SKM-1 (cell line): Measurements from ENCODE around the gene SAGE1.
"Not testable (repeated sequence)": the region's sequence is repeated elsewhere in the genome, so short reads cannot be mapped to it uniquely, and the experiment has no call there.

ENCODE experiments used
- DNase-seq: peaks from one replicate; lab custom pipeline; 2025; ENCODE audit not compliant: unreplicated experiment; lab: John Stamatoyannopoulos, UW

Gene SAGE1

DNA sequence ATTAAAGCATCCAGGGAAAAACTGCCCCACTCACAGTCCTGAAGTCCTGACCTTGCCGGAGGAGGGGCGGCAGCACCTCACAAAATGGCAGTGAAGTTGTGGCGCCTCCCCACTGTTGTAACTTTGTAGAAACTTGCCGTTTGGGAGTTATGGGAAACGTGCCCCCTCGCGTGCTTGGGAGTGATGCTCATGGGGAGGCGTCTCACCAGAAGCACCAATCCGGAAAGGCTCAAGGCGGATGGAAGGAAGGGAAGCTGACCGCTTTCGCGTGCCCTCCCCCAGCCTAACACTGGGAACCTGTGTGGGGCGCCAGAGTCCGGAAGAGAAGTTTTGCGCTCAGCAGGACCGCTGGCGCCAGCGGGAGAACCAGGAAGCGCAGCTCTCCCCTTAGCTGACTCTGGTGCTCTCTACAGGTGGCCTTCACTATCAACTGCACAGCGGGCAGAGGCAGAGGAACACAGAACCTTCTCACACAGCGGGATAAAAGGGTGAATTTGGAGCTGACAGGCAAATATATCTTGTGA lies at the start of gene SAGE1, which contains the start of gene CT45A10:
SAGE1 (plus strand) TSS at position 423 of the 524 bp plus-strand sequence. CDS start 2,527 bp downstream, outside the sequence.
CT45A10 (minus strand) TSS at position 151 of the 524 bp plus-strand sequence. CDS start 8,100 bp downstream, outside the sequence.
- DNase-seq, result no peak

- not testable (repeated sequence) for DNase-seq
Measured at GRCh38 chrX:135854438-135854837, 39.1 kb upstream of the SAGE1 start, which contains the start of gene CT45A8. TSS of gene CT45A8 (minus strand) at chrX:135854538. CDS start at chrX:135850783, 3,755 bp downstream.

GRCh38 chrX:135871712-135872111 lies 21.8 kb upstream of the SAGE1 start, which contains the start of gene CT45A9:
TSS of gene CT45A9 (minus strand) at chrX:135871812. CDS start at chrX:135868061, 3,751 bp downstream.
- not testable (repeated sequence) for DNase-seq

DNA sequence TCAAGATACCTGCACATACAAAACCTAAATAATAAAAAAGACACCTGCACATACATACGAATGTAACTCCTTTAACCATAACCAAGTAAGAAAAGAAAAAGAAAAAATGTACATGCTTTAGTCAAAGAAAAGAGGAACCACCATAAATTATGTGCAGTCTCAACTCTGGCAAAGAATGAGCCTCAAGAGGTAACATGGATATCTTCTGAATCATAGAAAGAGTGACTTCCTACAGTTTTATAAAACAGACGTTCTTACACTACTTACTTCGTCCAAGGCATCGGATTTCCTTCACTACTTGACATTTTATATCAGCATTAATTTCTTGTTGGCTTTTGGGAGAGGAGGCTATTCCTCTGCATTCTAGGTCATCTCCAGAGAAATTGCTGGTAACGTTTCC lies 10.8 kb upstream of the SAGE1 start:
- not testable (repeated sequence) for DNase-seq

DNA sequence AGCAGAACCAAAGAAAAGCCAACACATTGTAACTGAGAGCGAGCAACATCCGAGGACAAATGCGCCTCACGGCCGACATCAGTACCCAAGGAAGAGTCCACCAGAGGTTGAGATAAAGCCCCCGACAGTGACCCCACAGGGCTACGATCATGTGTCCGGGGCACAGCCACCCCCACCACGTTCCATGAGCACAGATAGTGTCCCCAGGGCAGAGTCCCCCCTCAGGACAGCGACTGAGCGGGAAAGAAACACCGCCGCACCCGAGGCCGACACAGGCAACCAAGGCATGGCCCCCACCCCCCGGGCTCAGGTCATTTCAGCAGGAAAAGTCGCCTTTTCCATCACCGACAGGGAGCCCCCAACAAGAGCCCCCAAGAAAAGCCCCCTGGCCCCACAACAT lies 5.3 kb upstream of the SAGE1 start:
- DNase-seq, result not testable (repeated sequence)

GRCh38 chrX:135888976-135889375 lies 4.5 kb upstream of the SAGE1 start:
- not testable (repeated sequence) for DNase-seq

DNA sequence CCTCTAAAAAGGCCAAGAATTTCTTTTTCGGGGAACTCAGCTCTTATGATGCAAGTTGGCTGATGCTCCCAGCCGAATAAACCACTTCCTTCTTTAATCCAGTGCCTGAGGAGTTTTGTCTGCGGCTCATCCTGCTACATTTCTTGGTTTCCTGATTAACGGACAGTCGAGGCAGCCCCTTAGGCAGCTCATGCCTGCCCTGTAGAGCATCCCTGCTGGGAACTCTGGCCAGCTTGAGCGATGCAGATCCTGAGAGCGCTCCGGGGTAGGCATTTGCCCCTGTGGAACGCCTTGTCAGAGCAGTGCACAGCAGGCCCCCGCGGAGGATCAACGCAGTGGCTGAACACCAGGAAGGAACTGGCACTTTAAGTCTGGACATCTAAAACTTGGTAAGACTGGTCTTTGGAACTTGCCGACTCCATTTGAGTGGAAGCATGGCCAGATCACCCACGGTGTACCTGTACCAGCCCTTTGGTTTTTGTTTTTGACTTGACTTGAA lies 3.4 kb upstream of the SAGE1 start:
- DNase-seq, result no peak

DNA sequence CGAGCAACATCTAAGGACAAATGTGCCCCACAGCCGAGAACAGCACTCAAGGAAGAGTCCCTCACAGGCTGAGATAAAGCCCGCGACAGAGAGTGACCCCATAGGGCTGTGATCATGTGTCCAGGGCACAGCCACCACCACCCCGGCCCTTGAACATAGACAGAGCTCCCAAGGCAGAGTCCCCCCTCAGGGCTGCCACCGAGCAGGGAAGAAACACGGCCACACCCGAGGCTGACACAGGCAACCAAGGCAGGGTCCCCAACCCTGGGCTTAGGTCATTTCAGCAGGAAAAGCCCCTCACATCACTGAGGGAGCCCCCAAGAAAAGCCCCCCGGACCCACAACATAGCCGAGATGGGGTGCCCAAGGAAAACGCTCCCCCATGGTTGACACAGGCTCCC lies 735 bp upstream of the SAGE1 start:
- DNase-seq, result no peak

DNA sequence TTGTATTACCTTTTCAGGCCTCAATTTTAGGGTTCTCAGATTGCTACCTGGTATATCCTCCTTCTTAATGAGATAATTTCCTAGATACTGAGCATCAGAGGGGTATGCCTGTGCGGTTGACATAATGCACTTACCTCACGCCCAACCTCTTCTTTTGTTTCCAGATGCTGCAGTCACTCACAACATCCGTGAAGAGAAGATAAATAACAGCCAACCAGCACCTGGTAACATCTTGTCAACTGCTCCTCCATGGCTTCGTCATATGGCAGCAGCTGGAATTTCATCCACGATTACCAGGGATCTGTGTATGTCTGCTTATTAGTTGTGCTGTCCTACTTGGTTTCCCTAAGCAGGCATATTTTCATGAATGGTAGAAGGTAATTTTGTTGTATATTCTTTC lies 16.7 kb downstream of the SAGE1 start:
- DNase-seq, result no peak

- DNase-seq, result no peak
Measured at GRCh38 chrX:135914404-135914803, 20.9 kb downstream of the SAGE1 start.

DNA sequence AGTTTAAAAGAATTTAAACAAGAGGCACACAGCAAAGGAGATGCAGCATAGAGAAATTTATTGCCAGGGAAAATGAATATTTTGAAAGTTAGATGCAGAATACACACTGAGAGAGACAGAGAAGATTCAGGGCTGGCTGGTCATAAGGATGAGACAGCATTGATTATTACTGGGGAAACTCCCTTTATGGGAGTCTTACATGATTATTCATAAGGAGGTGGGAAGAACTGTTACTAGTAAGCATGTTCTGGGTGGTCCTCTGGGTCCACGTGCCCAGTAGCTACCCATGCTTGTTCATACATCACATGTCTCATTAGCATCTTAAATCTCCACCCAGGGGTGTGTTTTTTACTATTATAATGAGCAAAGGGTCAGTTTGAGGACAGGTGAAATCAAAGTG lies 27.0 kb downstream of the SAGE1 start:
- DNase-seq, result not testable (repeated sequence)

GRCh38 chrX:135923353-135923752 lies 29.8 kb downstream of the SAGE1 start:
- DNase-seq, result no peak

DNA sequence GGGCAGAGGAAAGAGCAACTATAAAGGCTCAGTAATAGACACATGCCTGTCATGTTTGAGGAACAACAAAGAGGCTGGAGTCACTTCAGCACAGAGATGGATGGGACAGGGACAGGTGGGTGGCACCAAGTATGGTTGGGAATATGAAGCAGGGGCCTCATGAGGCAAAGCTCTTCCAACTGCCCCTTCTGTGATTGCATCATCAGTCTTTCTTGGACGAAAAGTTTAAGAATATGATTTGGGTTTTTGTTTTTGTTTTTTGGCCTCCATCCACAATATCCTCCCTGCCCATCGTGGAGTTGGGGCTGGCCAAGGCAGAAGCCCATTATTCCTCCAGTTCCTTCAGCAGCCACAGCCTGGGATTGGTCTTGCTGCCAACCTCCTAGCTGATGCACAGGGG lies 34.4 kb downstream of the SAGE1 start:
- no peak for DNase-seq

GRCh38 chrX:135931644-135932487 lies 38.4 kb downstream of the SAGE1 start:
- no peak for DNase-seq

GRCh38 chrX:135944486-135944885 lies 51.0 kb downstream of the SAGE1 start:
- no peak for DNase-seq

DNA sequence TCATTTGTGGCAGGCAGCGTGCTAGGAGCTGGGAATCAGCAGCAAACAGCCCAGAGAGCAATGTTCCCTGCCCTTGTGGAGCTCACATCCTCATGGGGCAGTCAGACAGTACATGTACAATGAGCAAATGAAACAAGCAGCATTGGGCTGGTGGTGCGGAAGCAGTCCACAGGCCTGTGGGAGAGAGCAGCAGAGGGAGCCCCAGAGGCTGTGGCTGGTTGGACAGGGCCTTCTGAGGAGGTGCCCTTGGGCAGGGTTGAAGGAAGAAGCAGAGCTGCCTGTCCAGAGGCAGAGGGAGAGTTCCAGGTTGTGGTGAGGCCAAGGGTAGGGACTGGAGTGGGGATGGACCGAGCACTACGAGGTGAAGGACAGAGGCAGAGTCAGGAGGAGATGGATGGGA lies 57.8 kb downstream of the SAGE1 start:
- no peak for DNase-seq
